GM12864 (cell line): Measurements from ENCODE around the gene RIOK3.
"Not testable (repeated sequence)": the region's sequence is repeated elsewhere in the genome, so short reads cannot be mapped to it uniquely, and the experiment has no call there.

Experiments used
- DNase-seq: peaks from one replicate; pipeline ENCODE4 v3.0.0-alpha.2; 2011; ENCODE audit warnings: low read depth
- H3K4me3 ChIP-seq: 2 replicates; pipeline ENCODE4 v1.5.1; 2011; ENCODE audit warnings: mild to moderate bottlenecking, low read depth, low read length, control low read depth
- TF ChIP-seq, protein P1 (sequence below): IDR thresholded peaks from 2 replicates; pipeline ENCODE4 v1.5.1; 2011; ENCODE audit warnings: low read depth, mild to moderate bottlenecking, moderate library complexity, low read length, control low read depth, inconsistent platforms; ENCODE audit errors: missing control alignments

Gene RIOK3

DNA sequence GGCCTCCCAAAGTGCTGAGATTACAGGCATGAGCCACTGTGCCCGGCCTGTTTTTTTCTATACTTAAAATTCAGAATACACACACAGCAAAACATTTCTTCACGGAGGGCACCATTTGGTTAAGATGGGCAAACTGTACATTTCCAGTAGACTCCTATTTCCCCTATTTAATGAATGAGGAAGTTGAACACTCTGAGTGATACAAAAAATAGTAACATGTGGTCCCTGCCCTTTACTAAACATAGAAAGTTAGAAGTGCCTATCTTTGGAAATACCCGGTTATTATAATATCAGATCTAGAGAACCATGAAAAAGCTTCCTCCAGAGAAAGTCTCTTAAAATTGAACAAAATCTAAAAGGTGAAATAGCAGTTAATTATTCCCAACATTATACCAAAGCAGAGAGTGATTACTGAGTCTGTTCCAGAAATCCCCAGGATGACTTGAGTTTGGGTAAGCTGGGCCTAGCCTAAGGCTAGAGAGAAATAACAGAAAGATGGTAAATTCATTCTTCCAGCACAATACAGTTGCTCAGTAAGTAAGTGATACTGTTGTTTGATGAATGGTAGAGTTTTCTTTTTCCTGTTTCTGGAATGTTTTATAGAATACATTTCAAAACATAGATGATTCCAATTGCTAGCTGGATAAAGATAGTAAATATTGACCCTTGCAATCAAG is 26.9 kb downstream of the RIOK3 start:
- TF ChIP-seq, protein P1, sequence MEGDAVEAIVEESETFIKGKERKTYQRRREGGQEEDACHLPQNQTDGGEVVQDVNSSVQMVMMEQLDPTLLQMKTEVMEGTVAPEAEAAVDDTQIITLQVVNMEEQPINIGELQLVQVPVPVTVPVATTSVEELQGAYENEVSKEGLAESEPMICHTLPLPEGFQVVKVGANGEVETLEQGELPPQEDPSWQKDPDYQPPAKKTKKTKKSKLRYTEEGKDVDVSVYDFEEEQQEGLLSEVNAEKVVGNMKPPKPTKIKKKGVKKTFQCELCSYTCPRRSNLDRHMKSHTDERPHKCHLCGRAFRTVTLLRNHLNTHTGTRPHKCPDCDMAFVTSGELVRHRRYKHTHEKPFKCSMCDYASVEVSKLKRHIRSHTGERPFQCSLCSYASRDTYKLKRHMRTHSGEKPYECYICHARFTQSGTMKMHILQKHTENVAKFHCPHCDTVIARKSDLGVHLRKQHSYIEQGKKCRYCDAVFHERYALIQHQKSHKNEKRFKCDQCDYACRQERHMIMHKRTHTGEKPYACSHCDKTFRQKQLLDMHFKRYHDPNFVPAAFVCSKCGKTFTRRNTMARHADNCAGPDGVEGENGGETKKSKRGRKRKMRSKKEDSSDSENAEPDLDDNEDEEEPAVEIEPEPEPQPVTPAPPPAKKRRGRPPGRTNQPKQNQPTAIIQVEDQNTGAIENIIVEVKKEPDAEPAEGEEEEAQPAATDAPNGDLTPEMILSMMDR = no peak
- no peak for DNase-seq
- H3K4me3 ChIP-seq = no peak overlapping the region

DNA sequence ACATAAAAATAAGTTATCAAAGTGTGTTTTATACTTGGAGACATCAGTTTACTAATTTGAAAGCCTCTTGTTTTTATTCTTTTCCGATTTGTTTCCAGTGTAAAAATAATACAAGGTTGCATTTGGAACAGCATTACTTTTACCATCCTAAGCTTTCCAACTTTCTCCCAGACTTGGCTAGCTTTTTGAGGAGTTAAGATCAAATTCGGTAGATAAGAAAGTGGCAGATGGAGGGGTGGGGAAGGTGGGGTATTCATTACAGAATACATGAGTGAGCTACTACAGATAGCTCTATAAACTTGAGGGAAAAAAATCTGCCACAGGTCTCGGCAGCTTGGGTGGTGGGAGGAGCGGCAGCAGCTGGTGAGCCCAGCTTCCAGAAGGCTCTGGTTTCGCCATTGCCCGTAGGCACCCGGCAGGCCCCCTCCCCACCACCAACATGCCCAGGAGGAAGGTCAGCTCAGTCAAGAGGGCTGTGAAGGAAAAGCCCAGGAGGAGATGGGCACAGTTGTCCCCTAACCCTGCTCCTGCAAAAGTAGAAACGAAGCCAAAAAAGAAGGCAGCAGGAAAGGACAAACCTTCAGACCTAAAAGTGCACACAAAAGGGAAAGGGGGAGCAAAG is 31.6 kb downstream of the RIOK3 start:
- H3K4me3 ChIP-seq = no peak overlapping the region
- DNase-seq = no peak
- TF ChIP-seq, protein P1 = no peak

DNA sequence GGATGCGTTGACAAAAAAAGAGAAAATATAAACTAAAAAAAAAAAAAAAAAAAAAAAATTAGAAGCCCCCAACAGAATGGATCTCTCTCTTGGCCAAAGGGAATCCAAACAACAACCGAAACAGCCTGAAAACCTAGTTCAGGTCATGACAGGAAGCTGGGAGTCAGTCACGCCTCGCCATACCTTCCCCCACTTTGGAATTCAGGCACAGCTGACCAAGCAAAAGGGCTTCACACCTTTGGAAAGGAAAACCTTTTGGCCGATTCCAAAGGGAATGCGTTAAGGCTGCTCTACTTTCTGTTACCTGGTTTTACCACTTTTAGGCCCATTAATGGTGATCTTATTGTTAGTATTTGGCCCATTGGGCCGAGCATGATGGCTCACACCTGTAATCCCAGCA is 32.3 kb downstream of the RIOK3 start:
- no peak overlapping the region for H3K4me3 ChIP-seq
- TF ChIP-seq, protein P1 = no peak
- no peak for DNase-seq

DNA sequence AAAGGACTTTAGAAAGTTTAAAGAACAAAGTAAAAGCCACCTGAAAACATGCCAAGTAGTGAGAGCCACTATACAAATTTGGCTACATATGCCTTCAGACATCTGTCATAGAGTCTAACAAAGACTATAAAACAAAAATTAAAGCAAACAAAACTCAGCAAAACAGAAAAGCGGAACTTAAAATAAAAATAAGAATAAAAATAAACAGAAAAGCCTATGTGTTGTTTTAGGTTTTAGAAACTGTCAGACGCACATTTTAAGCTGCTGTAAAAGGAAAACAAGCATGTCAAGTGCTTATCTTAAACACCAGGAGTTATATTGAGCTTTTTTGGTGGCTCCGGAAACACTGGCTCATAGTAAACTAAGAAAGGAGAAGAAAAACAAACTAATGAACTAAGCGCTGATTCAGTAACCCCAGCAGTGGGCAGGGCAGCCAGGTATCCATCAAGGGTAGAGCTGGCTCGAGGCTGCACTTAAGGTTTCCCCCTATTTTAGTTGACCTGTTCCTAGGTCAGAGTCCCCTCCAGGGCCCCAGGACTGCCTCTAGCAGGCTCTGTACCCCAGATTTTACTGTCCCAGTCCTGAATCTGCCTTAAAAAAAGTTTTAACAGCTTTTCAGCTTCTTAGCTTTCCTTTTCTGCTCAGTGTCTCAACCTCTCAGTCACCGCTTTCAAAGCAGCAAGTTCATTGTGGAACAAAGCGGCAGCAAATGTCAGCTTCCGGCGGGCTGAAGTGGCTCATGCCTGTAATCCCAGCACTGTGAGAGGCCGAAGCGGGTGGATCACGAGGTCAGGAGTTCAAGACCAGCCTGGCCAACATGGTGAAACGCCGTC is 34.9 kb downstream of the RIOK3 start:
- H3K4me3 ChIP-seq = peak overlapping the region; percentile 24
- peak; percentile 49 for DNase-seq
- TF ChIP-seq, protein P1 = no peak

DNA sequence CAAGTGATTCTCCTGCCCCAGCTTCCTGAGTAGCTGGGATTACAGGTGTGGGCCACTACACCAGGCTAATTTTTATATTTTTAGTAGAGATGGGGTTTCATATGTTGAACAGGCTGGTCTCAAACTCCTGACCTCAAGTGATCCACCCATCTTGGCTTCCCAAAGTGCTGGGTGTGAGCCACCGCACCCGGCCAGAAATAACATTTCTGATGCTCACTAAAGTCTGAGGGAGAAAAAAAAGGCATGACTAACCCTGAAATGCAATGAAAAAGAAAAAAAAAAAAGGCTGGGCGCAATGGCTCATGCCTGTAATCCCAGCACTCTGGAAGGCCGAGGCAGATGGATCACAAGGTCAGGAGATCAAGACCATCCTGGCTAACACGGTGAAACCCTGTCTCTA is 36.5 kb downstream of the RIOK3 start:
- DNase-seq, H3K4me3 ChIP-seq: not testable (repeated sequence)

DNA sequence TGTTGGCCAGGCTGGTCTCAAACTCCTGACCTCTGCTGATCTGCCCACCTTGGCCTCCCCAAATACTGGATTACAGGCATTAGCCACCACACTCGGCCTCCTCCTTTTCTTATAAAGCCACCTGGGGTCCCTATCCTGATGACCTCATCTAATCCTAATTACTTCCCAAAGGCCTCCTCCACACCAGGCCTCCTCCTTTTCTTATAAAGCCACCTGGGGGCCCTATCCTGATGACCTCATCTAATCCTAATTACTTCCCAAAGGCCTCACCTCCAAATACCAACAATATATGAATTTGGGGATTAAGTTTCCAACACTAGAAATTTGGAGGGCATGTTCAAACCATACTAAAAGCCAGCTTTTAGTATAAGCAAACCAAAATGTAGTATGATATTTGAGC is 40.6 kb downstream of the RIOK3 start:
- no peak for DNase-seq
- TF ChIP-seq, protein P1 = no peak
- H3K4me3 ChIP-seq = no peak overlapping the region

DNA sequence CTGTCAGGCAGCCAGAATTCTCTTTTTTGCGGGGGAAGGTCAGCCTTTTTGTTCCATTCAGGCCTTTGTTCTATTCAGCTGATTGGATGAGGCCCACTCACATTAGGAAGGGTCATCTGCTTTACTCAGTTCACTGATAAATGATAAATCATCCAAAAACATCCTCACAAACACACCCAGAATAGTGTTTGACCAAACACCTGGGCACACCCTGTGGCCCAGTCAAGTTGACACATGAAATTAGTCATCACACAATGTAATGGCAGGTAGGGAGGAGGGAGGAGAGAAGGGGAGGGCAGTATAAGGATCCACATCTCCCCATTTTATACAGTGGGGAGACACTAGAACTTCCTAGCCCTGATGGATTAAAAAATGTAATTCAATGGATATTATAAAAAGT is 41.9 kb downstream of the RIOK3 start:
- no peak overlapping the region for H3K4me3 ChIP-seq
- DNase-seq = no peak
- TF ChIP-seq, protein P1 = no peak
